ENCODE results near the gene NECTIN1. TPM values are rescaled to one million over a fixed set of nuclear protein-coding genes. Genes with fewer than 3 reads are reported as not detected.

Gene NECTIN1
- total RNA-seq, 6 donors from 2014 or later = 1.4 to 12.6 (median 7.6) TPM

GRCh38 chr11:119752946-119753345 is 23.9 kb upstream of the NECTIN1 start:
- Histone ChIP-seq H3K4me3 (no peak overlapping the region), H3K4me1 (no peaks in the 10 kb centered on the region), H3K27me3 (no peaks in the 10 kb centered on the region), H3K9me3 (no peaks in the 10 kb centered on the region), H3K27ac (no peak overlapping the region), H3K36me3 (no peaks in the 10 kb centered on the region)
- TF ChIP-seq CTCF (IDR thresholded peaks at IDR 0.05) (no peak), POLR2A (IDR thresholded peaks at IDR 0.05) (no peak), EP300 (IDR thresholded peaks at IDR 0.05) (no peak), POLR2AphosphoS5 (IDR thresholded peaks at IDR 0.05) (no peak)
- DNase-seq = no peak
- 40 to 55% methylated on average over 3 of the region's 3 CpGs for WGBS, 2 donors
- ATAC-seq (ENCODE audit: low FRiP score in 2 of 2) = no peak

DNA sequence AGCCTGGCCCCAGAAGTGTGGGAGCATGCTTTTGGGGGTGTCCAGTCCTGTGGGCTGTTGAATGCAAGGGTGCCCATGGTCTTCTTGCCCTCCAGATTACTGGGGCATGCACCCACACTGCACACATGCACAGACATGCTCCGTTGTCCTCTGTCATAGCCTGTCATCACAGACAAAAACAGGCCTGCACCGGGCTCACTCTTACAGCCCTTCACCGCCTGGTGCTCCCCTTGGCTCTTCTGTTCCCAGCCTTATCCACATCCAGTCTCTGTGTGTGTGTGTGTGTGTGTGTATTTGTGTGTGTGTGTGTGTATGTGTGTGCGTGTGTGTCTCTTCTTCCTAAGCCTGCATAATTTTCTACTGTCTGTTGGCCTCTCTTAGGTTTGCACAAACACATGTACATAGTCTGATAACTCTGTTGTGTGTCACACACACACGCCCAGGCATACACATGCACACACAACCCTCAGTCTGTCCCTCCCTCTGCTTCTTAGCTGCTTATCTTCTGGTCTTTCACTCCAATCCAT is 23.4 kb upstream of the NECTIN1 start:
- no peak for DNase-seq

DNA sequence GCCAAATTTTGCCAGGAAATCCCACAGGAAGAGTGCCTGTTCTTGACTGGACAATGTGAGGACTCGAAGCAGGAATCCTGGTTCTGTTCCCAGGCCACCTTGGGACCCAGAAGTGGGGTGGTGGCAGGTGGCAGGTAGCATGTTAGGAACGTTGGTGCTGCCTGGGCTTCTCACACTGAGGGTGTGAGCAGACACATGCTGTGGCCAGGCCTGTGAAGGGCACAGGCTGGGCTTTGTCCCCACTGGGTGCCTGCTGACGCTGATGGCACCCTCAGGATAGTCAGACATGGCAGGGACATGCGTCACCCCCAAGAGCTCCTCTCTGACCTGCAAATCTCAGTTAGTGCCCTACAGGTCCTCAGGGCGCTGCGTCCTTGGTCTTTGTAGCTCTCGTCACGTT is 21.1 kb upstream of the NECTIN1 start:
- Histone ChIP-seq H3K27me3 (no peaks in the 10 kb centered on the region), H3K4me1 (no peaks in the 10 kb centered on the region), H3K9me3 (no peaks in the 10 kb centered on the region), H3K36me3 (no peaks in the 10 kb centered on the region), H3K27ac (no peak overlapping the region), H3K4me3 (no peak overlapping the region)
- DNase-seq (no peak), ATAC-seq (ENCODE audit: low FRiP score in 2 of 2) (no peak)
- 74 to 84% methylated on average over 6 to 8 of the region's 8 CpGs for WGBS, 2 donors
- TF ChIP-seq POLR2A (IDR thresholded peaks at IDR 0.05) = no peak
- TF ChIP-seq CTCF (IDR thresholded peaks at IDR 0.05) = no peak
- no peak for TF ChIP-seq POLR2AphosphoS5 (IDR thresholded peaks at IDR 0.05)
- TF ChIP-seq EP300 (IDR thresholded peaks at IDR 0.05) = no peak

More for the DNA sequence above, 23.4 kb upstream of the NECTIN1 start:
- whole genome bisulfite sequencing, 2 donors = 80 to 88% methylated on average over 5 of the region's 5 CpGs
- no peak overlapping the region for H3K4me3 ChIP-seq
- no peak overlapping the region for H3K27ac ChIP-seq
- no peaks in the 10 kb centered on the region for H3K4me1 ChIP-seq
- H3K36me3 ChIP-seq = no peaks in the 10 kb centered on the region
- no peaks in the 10 kb centered on the region for H3K9me3 ChIP-seq
- H3K27me3 ChIP-seq = no peaks in the 10 kb centered on the region
- ATAC-seq (ENCODE audit: low FRiP score in 2 of 2) = no peak
- TF ChIP-seq CTCF (IDR thresholded peaks at IDR 0.05) (no peak), POLR2AphosphoS5 (IDR thresholded peaks at IDR 0.05) (no peak), POLR2A (IDR thresholded peaks at IDR 0.05) (no peak), EP300 (IDR thresholded peaks at IDR 0.05) (no peak)

- WGBS, 2 donors = 73 to 78% methylated on average over 9 of the region's 9 CpGs
- no peaks in the 10 kb centered on the region for H3K4me1 ChIP-seq
- H3K9me3 ChIP-seq = no peaks in the 10 kb centered on the region
- H3K27me3 ChIP-seq = no peaks in the 10 kb centered on the region
- H3K4me3 ChIP-seq = no peak overlapping the region
- no peak overlapping the region for H3K27ac ChIP-seq
- H3K36me3 ChIP-seq = no peaks in the 10 kb centered on the region
- DNase-seq = no peak
- TF ChIP-seq POLR2AphosphoS5 (IDR thresholded peaks at IDR 0.05) = no peak
- TF ChIP-seq POLR2A (IDR thresholded peaks at IDR 0.05) = no peak
- ATAC-seq (ENCODE audit: low FRiP score in 2 of 2) = no peak
Measured at GRCh38 chr11:119749006-119749565, 20.1 kb upstream of the NECTIN1 start.

- DNase-seq (no peak), ATAC-seq (ENCODE audit: low FRiP score in 2 of 2) (no peak)
- 79 to 89% methylated on average over 13 to 15 of the region's 15 CpGs for WGBS, 2 donors
- H3K36me3 ChIP-seq = no peaks in the 10 kb centered on the region
- no peaks in the 10 kb centered on the region for H3K9me3 ChIP-seq
- peaks cover 0 to 5% (median 1%) of the 10 kb centered on the region in 4 donors for H3K27me3 ChIP-seq
- no peak overlapping the region for H3K4me3 ChIP-seq
- TF ChIP-seq CTCF (IDR thresholded peaks at IDR 0.05) = no peak
- no peak for TF ChIP-seq EP300 (IDR thresholded peaks at IDR 0.05)
- no peak for TF ChIP-seq POLR2A (IDR thresholded peaks at IDR 0.05)
- no peak for TF ChIP-seq POLR2AphosphoS5 (IDR thresholded peaks at IDR 0.05)
- H3K4me1 ChIP-seq = no peaks in the 10 kb centered on the region
- no peak overlapping the region for H3K27ac ChIP-seq
Measured at GRCh38 chr11:119747868-119748660, 19.1 kb upstream of the NECTIN1 start.

All from upper lobe of left lung (tissue), 6 donors.